LNCaP clone FGC (cell line): ENCODE measurements around the gene ZC3H18.

ENCODE experiments used
- DNase-seq: peaks from one replicate; pipeline ENCODE4 v3.0.0-alpha.2; 2011; ENCODE audit warnings: low read depth
- H3K4me3 ChIP-seq: 2 replicates; pipeline ENCODE4 v1.5.1; 2011; ENCODE audit warnings: mild to moderate bottlenecking, low read depth, low read length, control low read depth
- CTCF ChIP-seq: IDR thresholded peaks from 2 replicates; pipeline ENCODE4 v1.5.1; 2012; ENCODE audit warnings: mild to moderate bottlenecking; ENCODE audit not compliant: control insufficient read depth, insufficient read depth; ENCODE audit errors: extremely low read depth

The ZC3H18 gene

DNA sequence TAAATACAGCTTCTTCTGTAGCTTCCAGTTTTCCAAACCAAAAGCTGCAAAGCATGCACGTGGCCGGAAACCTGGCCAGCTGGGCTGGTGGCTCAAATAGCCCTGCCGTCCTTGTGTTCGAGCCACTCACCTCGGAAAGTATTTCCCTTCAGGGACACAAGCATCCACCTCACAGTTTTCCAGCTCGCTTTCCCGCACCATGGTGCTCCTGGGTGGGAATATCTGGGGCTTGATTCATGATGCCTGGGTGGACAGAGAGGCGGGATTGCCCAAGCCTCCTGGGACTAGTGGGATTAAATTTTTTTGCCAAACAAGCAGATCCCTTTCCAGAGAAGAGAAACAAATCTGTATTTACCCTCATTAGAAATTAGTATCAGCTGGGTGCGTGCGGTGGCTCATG lies 99.8 kb downstream of the ZC3H18 start:
- no peak overlapping the region for H3K4me3 ChIP-seq
- TF ChIP-seq CTCF: no peak
- DNase-seq: no peak

DNA sequence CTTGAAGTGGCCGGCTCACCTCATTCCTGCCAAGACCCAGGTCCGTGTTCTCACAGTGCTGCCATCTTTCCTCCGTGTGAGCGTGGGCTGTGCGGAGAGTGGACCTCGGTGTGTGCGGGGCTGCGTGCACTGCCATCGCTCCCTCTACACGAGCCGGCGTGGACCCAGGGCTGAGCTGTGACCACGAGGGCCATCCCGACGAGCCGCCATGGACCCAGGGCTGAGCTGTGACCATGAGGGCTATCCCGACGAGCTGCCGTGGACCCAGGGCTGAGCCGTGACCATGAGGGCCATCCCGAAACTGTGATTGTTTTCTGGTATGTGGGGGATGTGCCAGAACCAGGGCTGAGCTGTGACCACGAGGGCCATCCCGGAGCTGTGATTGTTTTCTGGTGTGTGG lies 101.6 kb downstream of the ZC3H18 start:
- DNase-seq: no peak
- H3K4me3 ChIP-seq: no peak overlapping the region
- TF ChIP-seq CTCF: no peak

DNA sequence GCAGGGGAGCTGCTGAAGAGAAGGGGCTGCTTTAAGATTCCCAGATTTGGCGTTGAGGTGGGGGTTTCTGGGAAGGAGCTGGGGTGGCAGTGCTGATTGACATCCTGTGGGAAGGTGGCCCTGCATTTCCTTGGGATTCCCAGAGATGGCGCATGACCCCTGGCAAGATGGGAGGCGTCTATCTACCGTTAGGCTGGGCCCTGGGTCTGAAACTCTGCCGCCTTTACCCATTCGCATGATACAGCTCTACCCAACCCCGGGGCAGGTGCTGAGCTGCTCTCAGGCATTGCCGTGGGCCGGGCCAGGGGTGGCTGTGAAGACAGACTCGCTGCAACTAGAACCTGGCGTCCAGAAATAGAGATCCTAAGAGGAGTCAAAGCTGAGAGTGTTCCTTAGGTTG lies 102.6 kb downstream of the ZC3H18 start:
- H3K4me3 ChIP-seq: no peak overlapping the region
- peak; percentile 12; the same call in 1 of the 2 replicates for TF ChIP-seq CTCF
- no peak for DNase-seq

GRCh38 chr16:88673716-88674379 lies 103.6 kb downstream of the ZC3H18 start:
- TF ChIP-seq CTCF: no peak
- no peak overlapping the region for H3K4me3 ChIP-seq

DNA sequence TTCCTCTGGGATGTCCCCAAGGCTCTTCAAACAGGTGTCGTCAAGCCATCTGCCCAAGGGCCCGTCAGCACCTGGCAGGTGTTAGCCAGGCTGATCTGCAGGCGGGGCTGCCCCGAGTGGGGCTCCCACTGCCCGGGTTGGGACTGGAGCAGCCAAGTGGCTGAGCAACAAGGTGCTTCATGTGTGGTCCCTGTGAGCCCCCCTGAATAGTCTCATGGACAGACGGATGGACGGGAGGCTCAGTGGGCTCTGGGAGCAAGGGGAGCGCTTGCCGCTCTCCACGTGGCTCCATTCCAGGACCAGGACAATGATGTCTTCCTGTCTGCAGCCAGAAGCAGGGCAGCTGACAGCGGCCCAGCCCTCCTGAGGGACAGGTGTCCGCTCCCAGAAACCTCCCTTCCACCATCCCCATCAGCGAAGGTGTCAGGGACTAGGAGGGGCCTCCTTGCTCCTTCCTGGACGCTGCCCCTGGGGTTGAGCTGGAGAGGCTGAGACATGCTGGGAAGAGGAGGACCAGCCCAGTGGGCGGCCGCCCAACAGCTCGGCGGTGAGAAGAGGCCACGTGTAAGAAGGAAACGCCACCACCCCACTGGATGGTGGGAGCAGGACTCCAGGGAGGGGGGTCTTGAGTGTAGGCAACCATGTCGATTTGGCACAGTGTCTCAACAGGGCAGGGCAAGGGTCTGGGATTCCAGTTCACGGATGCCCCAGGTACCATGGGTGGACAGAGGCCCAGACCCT lies 106.5 kb downstream of the ZC3H18 start:
- DNase-seq: no peak
- H3K4me3 ChIP-seq: no peak overlapping the region
- TF ChIP-seq CTCF: no peak

More at GRCh38 chr16:88673716-88674379, 103.6 kb downstream of the ZC3H18 start:
- DNase-seq: no peak

GRCh38 chr16:88677721-88678120 lies 107.5 kb downstream of the ZC3H18 start:
- H3K4me3 ChIP-seq: no peak overlapping the region
- DNase-seq: no peak
- no peak for TF ChIP-seq CTCF
